ENCODE results near the gene AP3S2. TPM values are rescaled to one million over a fixed set of nuclear protein-coding genes. Genes with fewer than 3 reads are reported as not detected.

The AP3S2 gene
- total RNA-seq, 4 donors from 2014 or later, result 13.2 to 106 (median 63.5) TPM

- H3K36me3 ChIP-seq, result no peaks in the 10 kb centered on the region
- TF ChIP-seq, protein P1, sequence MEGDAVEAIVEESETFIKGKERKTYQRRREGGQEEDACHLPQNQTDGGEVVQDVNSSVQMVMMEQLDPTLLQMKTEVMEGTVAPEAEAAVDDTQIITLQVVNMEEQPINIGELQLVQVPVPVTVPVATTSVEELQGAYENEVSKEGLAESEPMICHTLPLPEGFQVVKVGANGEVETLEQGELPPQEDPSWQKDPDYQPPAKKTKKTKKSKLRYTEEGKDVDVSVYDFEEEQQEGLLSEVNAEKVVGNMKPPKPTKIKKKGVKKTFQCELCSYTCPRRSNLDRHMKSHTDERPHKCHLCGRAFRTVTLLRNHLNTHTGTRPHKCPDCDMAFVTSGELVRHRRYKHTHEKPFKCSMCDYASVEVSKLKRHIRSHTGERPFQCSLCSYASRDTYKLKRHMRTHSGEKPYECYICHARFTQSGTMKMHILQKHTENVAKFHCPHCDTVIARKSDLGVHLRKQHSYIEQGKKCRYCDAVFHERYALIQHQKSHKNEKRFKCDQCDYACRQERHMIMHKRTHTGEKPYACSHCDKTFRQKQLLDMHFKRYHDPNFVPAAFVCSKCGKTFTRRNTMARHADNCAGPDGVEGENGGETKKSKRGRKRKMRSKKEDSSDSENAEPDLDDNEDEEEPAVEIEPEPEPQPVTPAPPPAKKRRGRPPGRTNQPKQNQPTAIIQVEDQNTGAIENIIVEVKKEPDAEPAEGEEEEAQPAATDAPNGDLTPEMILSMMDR (IDR thresholded peaks at IDR 0.05), result no peak
- H3K27me3 ChIP-seq, result peaks cover 0 to 6% of the 10 kb centered on the region in 2 donors
- DNase-seq, result peak in 1 of 3 donors; percentile 30
- no peaks in the 10 kb centered on the region for H3K9me3 ChIP-seq
- H3K4me3 ChIP-seq, result no peak overlapping the region
- peak overlapping the region in 1 of 4 donors; percentile 41 for H3K27ac ChIP-seq
- peaks cover 0 to 39% (median 8%) of the 10 kb centered on the region in 4 donors for H3K4me1 ChIP-seq
Measured at GRCh38 chr15:89810837-89811236, 83.0 kb downstream of the AP3S2 start.

GRCh38 chr15:89809787-89810148, 84.0 kb downstream of the AP3S2 start:
- H3K4me1 ChIP-seq, result peaks cover 0 to 33% (median 8%) of the 10 kb centered on the region in 4 donors
- no peak overlapping the region for H3K4me3 ChIP-seq
- TF ChIP-seq, protein P1 (IDR thresholded peaks at IDR 0.05), result no peak
- no peak for TF ChIP-seq POLR2A (IDR thresholded peaks at IDR 0.05)
- peaks cover 0 to 8% (median 0%) of the 10 kb centered on the region in 3 donors for H3K36me3 ChIP-seq
- DNase-seq, result peak in 1 of 3 donors; percentile 21
- peaks cover 0 to under 1% of the 10 kb centered on the region in 2 donors for H3K27me3 ChIP-seq
- H3K27ac ChIP-seq, result no peak overlapping the region
- no peaks in the 10 kb centered on the region for H3K9me3 ChIP-seq

DNA sequence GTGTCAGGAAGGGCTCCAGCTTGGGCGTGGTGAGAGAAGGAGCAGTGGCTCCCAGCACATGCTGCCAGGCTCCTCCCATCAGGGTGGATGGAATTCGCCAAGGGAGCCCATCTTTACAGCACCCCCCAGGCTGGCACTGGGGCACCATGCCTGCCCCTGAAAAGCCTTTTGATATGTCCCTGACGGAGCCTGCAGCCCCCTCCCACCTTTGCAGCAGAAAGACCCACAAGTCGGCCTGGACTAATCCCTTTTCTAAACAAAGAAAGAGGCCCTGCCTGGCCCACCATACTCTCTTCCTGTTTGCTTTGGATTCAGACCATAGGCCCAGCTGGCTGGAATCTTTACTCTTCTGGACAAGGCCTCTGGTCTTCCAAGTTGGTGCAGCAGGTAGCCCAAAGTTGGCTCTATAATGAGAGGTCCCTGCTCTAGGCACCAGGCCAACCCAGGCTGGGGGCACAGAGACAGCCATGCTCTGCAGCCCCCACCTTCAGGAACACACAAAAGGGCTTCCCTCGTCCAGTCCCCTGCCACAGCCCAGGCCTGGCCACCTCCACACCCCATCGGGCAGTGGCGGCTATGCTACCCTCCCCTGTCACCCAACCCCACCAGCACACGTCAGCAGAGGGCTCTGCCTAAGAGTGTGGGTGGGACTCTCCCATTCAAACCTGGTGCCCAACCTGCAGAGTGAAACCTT, 84.6 kb downstream of the AP3S2 start:
- Histone ChIP-seq H3K4me3 (no peak overlapping the region), H3K9me3 (no peaks in the 10 kb centered on the region), H3K27me3 (no peaks in the 10 kb centered on the region), H3K27ac (peak overlapping the region in 1 of 4 donors; percentile 23), H3K36me3 (peaks cover 0 to 13% (median 0%) of the 10 kb centered on the region in 3 donors), H3K4me1 (peaks cover 0 to 28% (median 3%) of the 10 kb centered on the region in 4 donors)
- DNase-seq, result peak in 1 of 3 donors; percentile 44
- TF ChIP-seq, protein P1 (IDR thresholded peaks at IDR 0.05), result no peak
- TF ChIP-seq POLR2A (IDR thresholded peaks at IDR 0.05), result no peak

- Histone ChIP-seq H3K27ac (peak overlapping the region in 1 of 4 donors; percentile 89), H3K4me1 (peaks cover 0 to 20% (median 0%) of the 10 kb centered on the region in 4 donors)
Measured at GRCh38 chr15:89808160-89808870, 85.5 kb downstream of the AP3S2 start.

GRCh38 chr15:89807689-89808088, 86.1 kb downstream of the AP3S2 start:
- no peak for DNase-seq
- peaks cover 0 to 14% (median 0%) of the 10 kb centered on the region in 4 donors for H3K4me1 ChIP-seq
- TF ChIP-seq, protein P1 (IDR thresholded peaks at IDR 0.05), result no peak
- no peak for TF ChIP-seq POLR2A (IDR thresholded peaks at IDR 0.05)
- peaks cover 0 to 28% (median 0%) of the 10 kb centered on the region in 3 donors for H3K36me3 ChIP-seq
- H3K27me3 ChIP-seq, result no peaks in the 10 kb centered on the region
- no peak overlapping the region for H3K4me3 ChIP-seq
- H3K9me3 ChIP-seq, result no peaks in the 10 kb centered on the region
- peak overlapping the region in 3 of 4 donors; percentile 65 to 92 (median 89) for H3K27ac ChIP-seq

More at GRCh38 chr15:89808160-89808870, 85.5 kb downstream of the AP3S2 start:
- TF ChIP-seq POLR2A (IDR thresholded peaks at IDR 0.05), result no peak
- TF ChIP-seq, protein P1 (IDR thresholded peaks at IDR 0.05), result no peak
- H3K27me3 ChIP-seq, result no peaks in the 10 kb centered on the region
- H3K4me3 ChIP-seq, result no peak overlapping the region
- peaks cover 0 to 23% (median 0%) of the 10 kb centered on the region in 3 donors for H3K36me3 ChIP-seq
- peak in 1 of 3 donors; percentile 48 for DNase-seq
- H3K9me3 ChIP-seq, result no peaks in the 10 kb centered on the region

All from Peyer's patch (tissue), 4 donors.